ENCODE data around the gene TAF4B. TPM values are rescaled to one million over a fixed set of nuclear protein-coding genes. Genes with fewer than 3 reads are reported as not detected.

Gene TAF4B
- total and polyA plus RNA-seq, 7 donors, result 2.0 to 8.3 (median 2.9) TPM

DNA sequence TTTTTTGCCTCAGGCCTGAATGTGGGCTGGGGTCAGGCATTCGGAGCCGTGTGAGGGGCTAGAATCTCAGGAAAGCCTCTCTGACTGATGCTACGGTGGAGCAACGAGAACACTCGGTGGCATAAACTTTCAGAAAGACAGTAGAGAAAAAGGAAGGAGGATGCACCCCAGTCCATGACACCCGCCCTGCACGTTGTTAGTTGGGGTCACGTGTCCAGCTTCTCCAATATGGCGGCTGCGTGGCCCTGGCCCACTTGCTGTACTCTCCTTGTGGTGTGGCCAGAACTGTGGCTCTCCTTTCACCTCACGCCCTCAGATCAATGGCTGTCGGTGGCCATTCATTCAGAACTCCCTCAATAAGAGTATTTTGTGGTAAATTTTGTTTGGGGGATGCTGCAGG is 190.9 kb downstream of the TAF4B start:
- no peaks in the 10 kb centered on the region for H3K4me1 ChIP-seq
- DNase-seq, result no peak
- intact Hi-C loops (cut with DNase I), result no loop called here
- H3K27ac ChIP-seq, result no peak overlapping the region
- no peak for TF ChIP-seq CTCF (IDR thresholded peaks at IDR 0.05)
- no peak overlapping the region for H3K4me3 ChIP-seq
- WGBS, 3 donors, result 93 to 95% (median 94%) methylated on average over 12 of the region's 12 CpGs
- no peak for ATAC-seq
- no peaks in the 10 kb centered on the region for H3K9me3 ChIP-seq
- H3K27me3 ChIP-seq (ENCODE audit: insufficient read depth in 3 of 3, low read length in 2 of 3), result no peaks in the 10 kb centered on the region
- H3K36me3 ChIP-seq (ENCODE audit: insufficient read depth in 1 of 2, low read depth in 1 of 2), result no peaks in the 10 kb centered on the region

DNA sequence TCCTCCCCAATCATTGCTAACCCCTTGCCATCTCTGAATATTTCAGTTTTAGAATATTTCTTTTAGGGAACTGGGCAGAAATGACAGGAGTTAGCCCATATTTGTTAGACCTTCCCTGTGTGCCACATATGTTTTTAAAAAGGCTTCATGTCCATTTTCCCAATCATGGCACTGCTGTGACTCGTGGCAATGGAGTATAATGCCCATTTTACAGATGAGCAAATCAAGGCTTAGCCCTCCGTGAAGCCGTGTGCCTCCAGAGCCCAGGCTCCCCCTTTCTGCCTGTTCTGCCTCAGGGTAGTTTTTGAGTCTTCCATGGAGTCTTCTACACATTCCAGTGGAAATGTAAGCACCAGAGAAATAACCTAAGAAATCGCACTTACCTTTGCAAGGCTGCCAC is 192.0 kb downstream of the TAF4B start:
- no peaks in the 10 kb centered on the region for H3K9me3 ChIP-seq
- ATAC-seq (no peak), DNase-seq (no peak)
- 86 to 96% (median 91%) methylated on average over 4 of the region's 4 CpGs for WGBS, 3 donors
- H3K36me3 ChIP-seq (ENCODE audit: insufficient read depth in 1 of 2, low read depth in 1 of 2), result no peaks in the 10 kb centered on the region
- H3K27ac ChIP-seq, result no peak overlapping the region
- H3K4me3 ChIP-seq, result no peak overlapping the region
- intact Hi-C loops (cut with DNase I), result no loop called here
- H3K4me1 ChIP-seq, result no peaks in the 10 kb centered on the region
- no peak for TF ChIP-seq CTCF (IDR thresholded peaks at IDR 0.05)
- H3K27me3 ChIP-seq (ENCODE audit: insufficient read depth in 3 of 3, low read length in 2 of 3), result no peaks in the 10 kb centered on the region

DNA sequence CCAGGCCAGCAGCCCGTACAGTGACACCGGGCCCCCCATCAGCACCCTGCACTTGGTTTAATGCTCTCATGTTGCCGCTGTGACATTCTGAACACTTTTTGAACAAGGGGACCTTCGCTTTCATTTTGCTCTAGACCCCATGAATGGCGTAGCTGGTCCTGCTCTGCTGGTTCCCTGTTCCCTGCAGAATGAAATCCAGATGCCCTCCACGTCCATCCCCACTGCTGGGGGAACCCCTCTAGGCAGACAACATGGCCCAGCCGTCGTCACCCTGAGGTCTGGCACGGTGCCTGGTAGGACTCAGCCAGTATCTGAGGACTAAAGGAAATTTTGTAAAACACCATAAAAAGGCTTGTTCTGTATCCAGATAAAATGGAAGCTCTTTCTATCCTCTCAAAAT is 193.5 kb downstream of the TAF4B start:
- H3K9me3 ChIP-seq, result no peaks in the 10 kb centered on the region
- no peaks in the 10 kb centered on the region for H3K4me1 ChIP-seq
- 68 to 73% (median 70%) methylated on average over 9 of the region's 9 CpGs for WGBS, 3 donors
- H3K27me3 ChIP-seq (ENCODE audit: insufficient read depth in 3 of 3, low read length in 2 of 3), result no peaks in the 10 kb centered on the region
- no peak for TF ChIP-seq CTCF (IDR thresholded peaks at IDR 0.05)
- no peak overlapping the region for H3K27ac ChIP-seq
- intact Hi-C loops (cut with DNase I), result no loop called here
- H3K4me3 ChIP-seq, result no peak overlapping the region
- H3K36me3 ChIP-seq (ENCODE audit: insufficient read depth in 1 of 2, low read depth in 1 of 2), result no peaks in the 10 kb centered on the region
- DNase-seq (no peak), ATAC-seq (no peak)

- Histone ChIP-seq H3K9me3 (no peaks in the 10 kb centered on the region), H3K4me1 (no peaks in the 10 kb centered on the region), H3K4me3 (no peak overlapping the region), H3K36me3 (ENCODE audit: insufficient read depth in 1 of 2, low read depth in 1 of 2) (no peaks in the 10 kb centered on the region), H3K27me3 (ENCODE audit: insufficient read depth in 3 of 3, low read length in 2 of 3) (no peaks in the 10 kb centered on the region), H3K27ac (no peak overlapping the region)
- 83 to 87% (median 84%) methylated on average over 6 of the region's 6 CpGs for WGBS, 3 donors
- no peak for TF ChIP-seq CTCF (IDR thresholded peaks at IDR 0.05)
- ATAC-seq, result no peak
- intact Hi-C loops (cut with DNase I), result no loop called here
- no peak for DNase-seq
These were observed 195.3 kb downstream of the TAF4B start for GRCh38 chr18:26421503-26421902.

DNA sequence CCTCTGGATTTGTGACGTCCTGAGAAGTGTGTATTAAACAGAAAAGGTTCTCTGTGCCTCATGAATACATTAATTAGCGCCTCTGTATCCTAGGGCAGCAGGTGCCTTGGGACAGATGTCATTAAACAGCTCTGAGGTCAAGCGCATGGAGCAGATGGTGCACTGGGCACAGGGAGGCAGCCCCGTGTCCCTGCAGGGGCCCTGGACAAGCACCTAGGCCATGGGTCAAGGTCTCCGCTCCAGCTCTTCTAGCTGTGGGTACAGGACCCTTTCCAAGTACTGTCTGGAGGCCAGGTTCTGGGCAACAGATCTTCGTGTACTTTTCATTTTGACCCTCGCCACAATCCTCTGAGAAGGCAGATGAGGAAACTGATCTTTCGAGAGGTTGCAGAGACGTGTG is 195.7 kb downstream of the TAF4B start:
- 83 to 87% (median 83%) methylated on average over 9 of the region's 9 CpGs for WGBS, 3 donors
- Histone ChIP-seq H3K27me3 (ENCODE audit: insufficient read depth in 3 of 3, low read length in 2 of 3) (no peaks in the 10 kb centered on the region), H3K27ac (no peak overlapping the region), H3K4me3 (no peak overlapping the region), H3K4me1 (no peaks in the 10 kb centered on the region), H3K9me3 (no peaks in the 10 kb centered on the region), H3K36me3 (ENCODE audit: insufficient read depth in 1 of 2, low read depth in 1 of 2) (no peaks in the 10 kb centered on the region)
- DNase-seq (no peak), ATAC-seq (no peak)
- intact Hi-C loops (cut with DNase I), result no loop called here
- TF ChIP-seq CTCF (IDR thresholded peaks at IDR 0.05), result no peak

Measured in psoas muscle (tissue), 8 donors.